Fibroblast of skin of left quadriceps (primary cell): ENCODE measurements around the gene WDR93.
"Not testable (repeated sequence)": the region's sequence is repeated elsewhere in the genome, so short reads cannot be mapped to it uniquely, and the experiment has no call there.

ENCODE experiments used
- DNase-seq, 2 experiments: peaks; one replicate each; pipeline ENCODE4 v3.0.0-alpha.2; 2013; ENCODE audit warnings: low read depth in 2 of 2

WDR93 gene

GRCh38 chr15:89769366-89769765, 78.8 kb downstream of the WDR93 start:
- no peak for DNase-seq

- no peak for DNase-seq
Observed at GRCh38 chr15:89770041-89770440, 79.4 kb downstream of the WDR93 start.

DNA sequence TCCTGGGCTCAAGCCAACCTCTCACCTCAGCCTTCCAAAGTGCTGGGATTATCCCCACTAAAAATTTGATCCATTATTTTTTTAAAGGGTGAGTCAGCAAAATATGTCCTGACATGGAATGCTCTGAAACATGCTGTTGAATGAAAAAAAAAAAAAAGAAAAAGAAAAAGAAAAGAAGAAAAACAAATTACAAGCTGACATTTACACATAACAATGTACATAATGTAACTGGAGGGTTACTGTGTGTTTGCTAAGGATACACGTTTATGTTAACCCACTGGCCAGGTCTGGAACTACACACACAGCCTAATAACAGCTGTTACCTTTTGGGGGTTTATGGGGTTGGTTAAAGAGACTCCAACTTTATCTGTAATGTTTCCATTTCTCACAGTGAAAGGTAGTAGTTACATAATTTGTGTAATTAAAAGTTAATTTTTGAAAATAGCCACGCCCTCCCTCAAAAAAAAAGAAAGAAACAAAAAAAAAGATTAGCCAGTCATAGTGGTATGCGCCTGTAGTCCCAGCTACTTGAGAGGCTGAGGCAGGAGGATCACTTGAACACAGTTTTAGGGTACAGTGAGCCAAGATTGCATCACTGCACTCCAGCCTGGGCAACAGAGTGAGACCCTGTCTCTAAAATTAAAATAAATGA, 82.4 kb downstream of the WDR93 start:
- no peak for DNase-seq

DNA sequence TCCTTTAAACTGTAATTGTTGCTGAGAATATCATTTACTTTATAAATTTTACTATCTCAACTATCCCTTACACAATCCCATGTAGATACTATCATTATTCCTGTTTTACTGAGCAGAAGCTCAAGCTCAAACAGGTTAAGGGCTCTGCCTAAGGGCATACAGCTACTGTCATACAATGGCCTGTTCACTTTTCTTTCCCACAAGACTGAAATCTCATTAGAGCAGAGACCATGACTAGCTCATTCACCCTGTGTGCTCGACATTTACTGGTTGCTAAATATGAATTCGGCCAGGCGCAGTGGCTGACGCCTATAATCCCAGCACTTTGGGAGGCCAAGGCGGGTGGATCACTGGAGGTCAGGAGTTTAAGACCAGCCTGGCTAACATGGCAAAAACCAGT, 83.9 kb downstream of the WDR93 start:
- no peak for DNase-seq

- DNase-seq, result no peak
Observed at GRCh38 chr15:89775815-89776214, 85.2 kb downstream of the WDR93 start.

DNA sequence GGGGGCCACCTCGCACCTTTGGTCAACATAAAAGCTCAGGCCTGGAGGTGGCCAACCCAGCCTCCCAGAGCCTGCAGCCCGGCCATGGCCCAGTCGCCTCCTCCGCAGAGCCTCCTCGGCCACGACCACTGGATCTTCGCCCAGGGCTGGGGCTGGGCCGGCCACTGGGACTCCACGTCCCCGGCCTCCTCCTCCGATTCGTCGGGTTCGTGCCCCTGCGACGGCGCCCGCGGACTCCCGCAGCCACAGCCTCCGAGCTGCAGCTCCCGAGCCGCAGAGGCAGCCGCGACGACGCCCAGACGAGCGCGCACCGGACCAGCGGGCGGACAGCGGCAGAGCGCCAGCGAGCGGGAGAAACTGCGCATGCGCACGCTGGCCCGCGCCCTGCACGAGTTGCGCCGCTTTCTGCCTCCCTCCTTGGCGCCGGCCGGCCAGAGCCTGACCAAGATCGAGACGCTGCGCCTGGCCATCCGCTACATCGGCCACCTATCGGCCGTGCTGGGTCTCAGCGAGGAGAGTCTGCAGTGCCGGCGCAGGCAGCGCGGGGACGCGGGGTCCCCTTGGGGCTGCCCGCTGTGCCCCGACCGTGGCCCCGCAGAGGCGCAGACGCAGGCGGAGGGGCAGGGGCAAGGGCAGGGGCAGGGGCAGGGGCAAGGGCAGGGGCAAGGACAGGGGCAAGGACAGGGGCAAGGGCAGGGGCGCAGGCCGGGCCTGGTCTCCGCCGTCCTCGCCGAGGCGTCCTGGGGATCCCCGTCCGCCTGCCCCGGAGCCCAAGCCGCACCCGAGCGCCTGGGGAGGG, 85.9 kb downstream of the WDR93 start, which contains the start of gene MESP2:
Gene MESP2, plus strand, starts transcription at position 59 of the 799 bp plus-strand sequence. Its CDS starts 26 bp downstream, at position 85.
- no peak for DNase-seq

DNA sequence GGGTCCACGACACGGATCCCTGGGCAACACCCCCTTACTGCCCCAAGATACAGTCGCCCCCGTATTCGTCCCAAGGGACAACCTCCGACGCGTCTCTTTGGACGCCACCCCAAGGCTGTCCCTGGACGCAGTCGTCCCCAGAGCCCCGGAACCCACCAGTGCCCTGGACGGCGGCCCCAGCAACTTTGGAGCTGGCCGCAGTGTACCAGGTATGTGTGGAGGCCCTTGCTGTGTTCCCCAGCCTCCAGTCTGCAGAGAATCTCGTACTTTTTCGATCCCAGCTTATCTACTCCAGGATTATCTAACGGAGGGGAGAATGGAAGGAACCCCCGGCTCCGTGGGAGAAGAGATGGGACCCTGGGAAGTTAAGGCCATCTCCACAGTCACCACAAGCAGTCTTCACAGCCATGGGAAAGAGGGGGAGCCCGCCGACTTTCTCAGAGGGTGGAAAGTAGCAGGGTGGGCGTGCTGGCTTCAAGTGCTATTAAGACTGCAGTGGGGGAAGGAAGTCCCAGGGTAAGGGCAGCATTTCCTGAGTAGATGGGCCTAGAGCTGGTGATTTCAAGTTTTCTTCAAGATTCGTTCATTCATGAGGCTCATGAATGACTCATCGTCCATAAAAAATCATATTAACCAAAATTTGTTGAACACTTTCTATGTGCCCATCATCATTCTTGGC, 86.6 kb downstream of the WDR93 start:
- DNase-seq, result no peak

DNA sequence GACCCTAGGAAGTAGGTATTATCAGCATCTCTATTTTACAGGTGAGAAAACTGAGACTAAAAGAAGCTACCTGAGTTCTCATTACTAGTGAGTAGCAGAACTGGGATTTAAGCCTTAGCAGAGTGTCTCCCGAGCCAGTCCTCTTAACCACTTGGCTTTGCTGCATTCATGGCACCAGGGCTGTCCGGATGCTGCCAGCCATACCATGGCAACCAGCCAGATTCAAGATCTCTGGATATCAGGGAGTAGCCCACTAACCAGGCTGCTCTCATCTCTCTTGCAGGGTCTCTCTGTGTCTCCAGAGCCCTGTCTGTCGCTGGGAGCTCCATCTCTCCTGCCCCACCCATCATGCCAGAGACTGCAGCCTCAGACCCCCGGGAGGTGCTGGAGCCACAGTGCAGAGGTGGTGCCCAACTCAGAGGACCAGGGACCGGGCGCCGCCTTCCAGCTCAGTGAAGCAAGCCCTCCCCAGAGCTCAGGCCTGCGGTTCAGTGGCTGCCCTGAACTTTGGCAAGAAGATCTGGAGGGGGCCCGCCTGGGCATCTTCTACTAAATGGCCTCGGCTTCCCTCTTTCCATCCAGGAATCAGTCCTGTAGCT, 87.3 kb downstream of the WDR93 start:
- no peak for DNase-seq

GRCh38 chr15:89778861-89779260, 88.2 kb downstream of the WDR93 start:
- no peak for DNase-seq

- DNase-seq, result no peak
Observed at GRCh38 chr15:89780601-89781000, 90.0 kb downstream of the WDR93 start.

DNA sequence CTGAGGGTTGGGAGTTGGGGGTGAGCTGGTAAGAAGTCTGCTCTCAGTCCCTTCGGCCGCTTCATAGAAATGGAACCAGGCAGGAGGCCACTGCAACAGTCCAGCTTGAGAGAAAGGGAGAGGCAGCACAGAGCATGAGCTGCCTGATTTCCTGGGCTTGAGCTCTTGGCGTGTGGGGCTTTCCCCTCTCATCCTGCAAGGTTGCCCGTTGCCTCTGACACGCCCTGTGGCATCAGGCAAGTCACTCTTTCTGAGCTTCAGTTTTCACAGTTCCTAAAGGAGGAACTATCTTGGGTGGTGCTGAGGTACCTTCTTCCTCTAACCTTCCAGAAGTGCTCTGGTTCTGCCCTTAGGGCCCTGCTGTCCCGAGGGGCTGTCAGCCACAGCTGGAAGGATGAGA, 90.4 kb downstream of the WDR93 start:
- no peak for DNase-seq

DNA sequence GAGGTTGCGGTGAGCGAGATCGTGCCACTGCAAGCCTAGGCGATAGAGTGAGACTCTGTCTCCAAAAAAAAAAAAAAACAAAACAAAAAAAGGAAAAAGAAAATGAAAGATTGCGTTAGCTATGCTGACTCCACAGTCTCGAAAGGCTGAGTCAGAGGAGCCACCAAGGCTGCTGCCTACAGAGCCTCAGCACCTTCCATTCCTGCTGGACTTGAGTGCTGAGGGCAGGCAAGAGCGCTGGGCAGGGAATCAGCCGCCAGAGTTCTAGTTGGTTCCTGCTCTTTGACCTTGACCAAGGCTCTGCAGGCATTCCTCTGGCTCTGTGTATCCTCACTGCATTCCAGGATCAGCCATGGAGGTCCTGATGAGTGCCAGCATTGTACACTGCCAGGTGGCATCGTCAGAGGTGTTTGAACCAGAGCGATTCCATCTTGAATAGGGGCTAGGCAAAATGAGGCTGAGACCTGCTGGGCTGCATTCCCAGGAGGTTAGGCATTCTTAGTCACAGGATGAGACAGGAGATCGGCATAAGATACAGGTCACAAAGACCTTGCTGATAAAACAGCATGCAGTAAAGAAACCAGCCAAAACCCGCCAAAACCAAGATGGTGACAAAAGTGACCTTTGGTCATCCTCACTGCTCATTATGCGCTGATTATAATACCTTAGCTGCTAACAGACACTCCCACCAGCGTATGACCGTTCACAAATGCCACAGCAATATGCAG, 91.4 kb downstream of the WDR93 start:
- no peak for DNase-seq

DNA sequence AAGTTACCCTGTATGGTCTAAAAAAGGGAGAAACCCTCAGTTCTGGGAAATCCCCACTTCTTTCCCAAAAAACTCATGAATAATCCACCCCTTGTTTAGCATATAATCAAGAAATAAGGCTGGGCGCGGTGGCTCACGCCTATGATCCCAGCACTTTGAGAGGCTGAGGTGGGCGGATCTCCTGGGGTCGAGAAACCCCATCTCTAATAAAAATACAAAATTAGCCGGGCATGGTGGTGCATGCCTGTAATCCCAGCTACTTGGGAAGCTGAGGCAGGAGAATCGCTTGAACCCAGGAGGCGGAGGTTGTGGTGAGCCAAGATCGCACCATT, 92.0 kb downstream of the WDR93 start:
- not testable (repeated sequence) for DNase-seq

DNA sequence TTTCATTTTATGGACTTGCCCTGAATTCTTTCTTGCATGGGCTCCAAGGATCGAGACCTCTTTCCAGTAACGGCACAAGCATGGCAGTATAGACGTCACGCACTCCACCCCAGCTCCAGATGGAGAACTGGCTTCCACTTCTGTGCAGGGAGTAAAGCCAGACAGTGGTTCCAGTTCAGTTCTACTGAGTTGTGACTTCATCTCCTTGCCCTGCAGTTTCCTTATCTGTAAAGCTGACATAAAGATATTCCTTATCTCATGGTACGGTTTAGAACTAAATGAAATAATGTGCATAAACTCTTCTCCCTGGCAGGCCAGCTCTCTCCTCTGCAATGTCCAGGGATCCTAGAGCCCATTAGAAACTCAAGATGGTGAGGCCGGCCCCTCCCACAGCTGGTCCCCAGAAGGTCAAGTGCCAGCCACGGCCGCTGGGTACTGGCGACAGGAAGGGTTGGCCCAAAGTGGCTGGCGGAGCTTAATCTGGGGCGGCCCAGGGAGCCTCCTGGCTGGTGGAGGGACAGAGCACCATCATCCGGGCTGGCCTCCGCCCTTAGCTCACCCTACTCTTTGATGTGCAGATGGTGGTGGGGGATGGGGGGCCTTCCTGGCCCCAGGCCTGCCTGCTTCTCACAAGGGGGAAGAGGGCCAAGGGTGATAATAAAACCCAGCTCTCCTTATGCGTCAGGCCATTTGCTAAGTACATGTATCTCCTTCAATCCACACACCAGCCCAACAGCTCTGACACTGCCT, 92.7 kb downstream of the WDR93 start:
- no peak for DNase-seq

- DNase-seq, result no peak
Observed at GRCh38 chr15:89783861-89784685, 93.5 kb downstream of the WDR93 start.

- no peak for DNase-seq
Observed at GRCh38 chr15:89784686-89784960, 94.0 kb downstream of the WDR93 start.

- no peak for DNase-seq
Observed at GRCh38 chr15:89785064-89785773, 94.6 kb downstream of the WDR93 start.

GRCh38 chr15:89785774-89786140, 95.1 kb downstream of the WDR93 start:
- peak; percentile 48 to 51 for DNase-seq

GRCh38 chr15:89787944-89788343, 97.3 kb downstream of the WDR93 start:
- DNase-seq, result no peak

DNA sequence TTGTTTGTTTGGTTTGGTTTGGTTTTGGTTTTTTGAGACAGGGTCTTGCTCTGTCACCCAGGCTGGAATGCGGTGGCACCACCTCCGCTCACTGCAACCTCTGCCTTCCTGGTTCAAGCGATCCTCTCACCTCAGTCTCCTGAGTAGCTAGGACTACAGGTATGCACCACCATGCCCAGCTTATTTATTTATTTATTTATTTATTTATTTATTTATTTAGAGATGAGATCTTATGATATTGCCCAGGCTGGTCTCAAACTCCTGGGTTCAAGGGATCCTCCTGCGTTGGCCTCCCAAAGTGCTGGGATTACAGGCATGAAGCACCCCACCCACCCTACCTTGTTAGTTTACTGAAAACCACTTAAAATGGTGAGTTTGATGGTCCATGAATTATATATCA, 98.0 kb downstream of the WDR93 start:
- not testable (repeated sequence) for DNase-seq
